AG08395 (cell line): ENCODE data around the gene STAG1.
"Not testable (repeated sequence)": the region's sequence is repeated elsewhere in the genome, so short reads cannot be mapped to it uniquely, and the experiment has no call there.

ENCODE experiments used
- DNase-seq: peaks from one replicate; pipeline ENCODE4 v3.0.0; 2012; ENCODE audit warnings: mixed read lengths, low spot score

STAG1 gene

DNA sequence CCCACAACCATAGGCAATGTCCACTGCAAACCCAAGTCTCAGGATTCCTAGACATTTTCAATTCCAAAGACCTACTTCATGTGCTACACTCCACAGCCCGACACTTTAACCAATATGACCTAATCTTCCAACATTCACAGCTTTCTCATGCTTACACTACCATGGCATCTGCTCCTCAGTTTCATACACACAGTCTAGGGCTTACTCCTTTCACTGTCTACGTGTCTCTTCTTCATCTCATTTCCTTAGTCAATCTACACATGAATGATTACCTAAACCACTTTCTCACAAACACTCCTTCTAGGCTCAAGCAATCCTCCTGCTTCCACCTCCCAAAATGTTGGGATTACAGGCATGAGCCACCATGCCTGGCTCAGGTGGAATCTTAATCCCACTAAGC lies 106.3 kb downstream of the STAG1 start:
- DNase-seq, result no peak

DNA sequence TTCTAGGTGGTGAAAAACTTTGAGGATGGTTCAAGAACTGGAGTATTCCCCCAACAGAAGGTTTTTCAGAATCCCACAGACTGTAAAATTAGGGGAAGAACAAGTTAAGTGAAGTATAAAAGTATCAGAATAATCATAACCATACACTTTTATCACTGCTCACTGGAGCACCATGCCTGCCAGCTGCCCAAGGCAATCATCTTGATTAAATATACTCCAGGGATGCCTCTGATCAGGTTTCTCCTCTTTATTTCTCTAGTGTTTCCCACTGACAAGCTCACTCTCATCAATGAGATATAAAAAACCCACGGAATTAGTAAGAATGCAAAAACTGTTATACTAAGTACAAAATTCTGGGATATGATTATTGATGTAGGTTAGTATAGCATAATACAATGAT lies 108.0 kb downstream of the STAG1 start:
- DNase-seq, result no peak

DNA sequence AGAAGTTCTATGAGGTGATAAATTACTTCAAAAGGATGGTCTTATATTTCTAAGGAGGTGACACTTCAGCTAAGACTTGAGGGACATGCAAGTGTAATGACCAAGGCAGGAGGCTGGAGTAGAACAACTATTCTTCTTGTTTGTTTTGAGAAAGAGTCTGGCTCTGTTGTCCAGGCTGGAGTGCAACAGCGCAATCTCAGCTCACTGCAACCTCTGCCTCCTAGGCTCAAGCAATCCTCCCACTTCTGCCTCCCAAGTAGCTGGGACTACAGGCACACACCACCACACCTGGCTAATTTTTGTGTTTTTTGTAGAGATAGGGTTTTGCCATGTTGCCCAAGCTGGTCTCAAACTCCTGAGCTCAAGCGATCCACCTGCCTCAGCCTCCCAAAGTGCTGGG lies 108.8 kb downstream of the STAG1 start:
- not testable (repeated sequence) for DNase-seq

DNA sequence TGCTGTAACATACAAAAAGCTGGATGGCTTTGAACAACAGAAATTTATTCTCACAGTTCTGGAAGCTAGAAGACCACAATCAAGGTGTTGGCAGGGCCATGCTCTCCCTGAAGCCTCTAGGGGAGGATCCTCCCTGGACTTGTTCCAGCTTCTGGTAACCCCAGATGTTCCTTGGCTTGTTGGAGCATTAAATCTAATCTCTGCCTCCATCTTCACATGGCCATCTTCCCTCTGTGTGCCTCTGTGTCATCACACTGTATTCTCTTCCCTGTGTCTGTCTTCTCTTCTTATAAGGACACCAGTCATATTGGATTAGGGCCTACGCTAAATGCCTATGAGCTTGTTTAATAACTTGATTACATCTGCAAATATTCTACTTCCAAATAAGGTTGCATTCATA lies 109.5 kb downstream of the STAG1 start:
- DNase-seq, result no peak

DNA sequence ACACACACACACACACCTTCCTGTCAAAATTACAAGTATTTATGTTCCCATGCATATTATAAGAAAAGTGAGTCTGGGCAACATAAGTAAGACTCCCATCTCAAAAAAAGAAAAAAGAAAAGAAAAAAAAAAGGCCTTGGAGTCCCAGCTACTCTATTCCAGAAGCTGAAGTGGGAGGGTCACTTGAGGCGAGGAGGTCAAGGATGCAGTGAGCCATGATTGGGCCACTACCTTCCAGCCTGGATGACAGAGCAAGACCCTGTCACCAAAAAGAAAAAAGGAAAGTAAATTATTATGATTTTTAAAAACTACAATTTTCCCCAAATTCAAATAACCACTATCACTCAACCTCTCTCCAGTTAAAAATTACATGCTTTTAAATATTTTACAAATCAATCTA lies 113.1 kb downstream of the STAG1 start:
- DNase-seq, result no peak

DNA sequence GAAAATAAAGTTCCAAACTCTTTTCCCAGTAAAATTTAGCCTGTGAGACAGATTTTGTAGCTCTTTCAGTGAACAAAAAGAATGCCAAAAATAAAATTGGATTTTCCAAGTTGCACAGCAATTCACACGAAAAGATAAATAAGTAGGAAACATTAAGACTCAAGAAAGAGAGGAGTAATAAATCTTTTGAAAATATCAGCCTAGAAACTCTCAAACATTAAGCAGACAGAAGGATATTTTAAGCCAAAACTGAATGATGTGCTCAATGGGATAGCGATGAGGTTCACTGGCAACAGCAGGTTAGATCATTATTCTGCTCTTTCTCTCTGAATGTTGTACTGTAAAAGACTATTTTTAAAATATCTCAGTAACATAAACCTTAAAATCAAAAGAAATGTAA lies 115.0 kb downstream of the STAG1 start:
- no peak for DNase-seq

DNA sequence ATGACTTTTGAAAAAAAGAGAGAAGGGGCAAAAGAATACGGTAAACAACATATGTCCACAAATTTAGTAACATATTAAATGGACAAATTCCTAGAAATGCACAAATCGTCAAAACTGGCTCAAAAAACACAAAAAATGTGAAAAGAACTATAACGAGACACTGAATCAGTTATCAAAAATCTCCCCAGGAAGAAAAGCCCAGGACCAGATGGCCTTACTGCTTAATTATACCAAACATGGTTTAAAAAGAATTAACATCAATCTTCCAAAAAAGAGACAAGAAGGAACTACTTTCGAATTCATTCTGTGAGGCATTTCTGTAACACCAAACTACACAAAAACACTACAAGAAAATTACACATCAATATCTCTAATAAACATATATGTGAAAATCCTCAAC lies 117.4 kb downstream of the STAG1 start:
- no peak for DNase-seq

DNA sequence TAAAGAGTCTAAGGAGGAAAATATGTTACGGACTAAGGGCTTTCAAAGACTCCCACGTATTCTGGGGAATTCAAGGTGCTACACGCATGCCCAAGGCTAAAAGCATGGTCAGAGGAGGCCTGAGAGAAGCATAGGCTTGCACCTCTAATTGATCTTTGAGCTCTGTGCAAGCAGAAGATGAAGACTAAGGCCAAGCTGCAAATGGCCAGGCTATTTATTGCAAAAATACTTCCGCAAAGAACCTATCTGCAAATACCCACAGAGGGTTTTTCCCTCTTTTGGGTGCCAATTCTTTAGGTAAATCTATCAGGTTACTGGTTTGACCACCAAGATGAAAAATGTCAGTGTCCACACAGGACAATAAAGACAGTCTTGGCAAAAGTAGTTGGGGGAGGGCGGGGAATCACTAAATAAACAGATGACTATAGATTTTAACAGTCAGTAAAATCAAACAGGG lies 119.5 kb downstream of the STAG1 start:
- DNase-seq, result no peak

DNA sequence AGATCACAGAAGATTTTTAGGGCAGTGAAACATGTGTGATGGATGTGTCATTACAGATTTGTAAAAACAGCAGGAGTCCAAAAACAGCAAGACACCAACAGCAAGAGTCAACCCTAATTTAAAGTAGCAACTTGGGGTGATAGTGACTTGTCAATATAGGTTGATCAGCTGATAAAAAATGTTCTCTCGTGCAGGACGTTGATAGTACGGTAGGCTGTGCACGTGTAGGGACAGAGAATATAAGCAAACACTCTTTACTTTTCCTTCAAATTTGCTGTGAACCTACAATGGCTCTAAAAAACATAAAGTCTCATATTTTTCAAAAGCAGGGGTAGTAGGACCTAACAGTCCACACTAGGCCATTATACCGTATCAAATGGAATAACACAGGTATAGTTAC lies 120.8 kb downstream of the STAG1 start:
- no peak for DNase-seq

DNA sequence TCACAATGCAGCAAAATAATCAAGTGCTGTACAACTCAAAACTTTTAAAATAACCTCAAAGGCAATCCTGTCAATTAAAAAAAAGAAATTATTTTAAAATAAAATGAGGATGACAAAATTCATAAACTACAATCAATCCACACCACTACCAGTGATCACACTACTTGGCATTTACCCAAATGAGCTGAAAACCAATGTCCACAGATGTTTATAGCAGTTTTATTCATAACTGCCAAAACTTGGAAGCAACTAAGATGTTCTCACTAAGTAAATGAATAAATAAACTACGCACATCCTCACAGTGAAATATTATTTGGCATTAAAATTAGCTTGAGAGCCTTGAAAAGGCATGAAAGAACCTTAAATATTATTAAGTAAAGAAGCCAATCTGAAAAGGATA lies 121.3 kb downstream of the STAG1 start:
- DNase-seq, result no peak

DNA sequence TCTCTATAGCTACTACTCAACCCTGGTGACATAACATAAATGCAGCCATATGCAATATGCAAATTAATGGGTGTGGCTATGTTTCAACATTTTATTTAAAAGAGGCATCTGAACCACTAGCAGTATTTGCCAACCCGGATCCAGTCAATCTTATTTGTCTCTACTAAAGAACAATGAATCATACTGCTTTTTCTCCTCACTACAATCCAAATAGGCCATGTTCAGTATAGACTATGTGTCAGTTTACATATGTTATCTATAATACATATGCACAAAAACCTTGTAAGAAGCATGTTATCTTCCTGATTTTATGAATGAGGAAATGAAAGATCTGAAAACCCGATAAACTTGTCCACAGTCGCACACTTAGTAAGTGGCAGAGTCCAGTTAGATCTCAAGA lies 125.7 kb downstream of the STAG1 start:
- no peak for DNase-seq

DNA sequence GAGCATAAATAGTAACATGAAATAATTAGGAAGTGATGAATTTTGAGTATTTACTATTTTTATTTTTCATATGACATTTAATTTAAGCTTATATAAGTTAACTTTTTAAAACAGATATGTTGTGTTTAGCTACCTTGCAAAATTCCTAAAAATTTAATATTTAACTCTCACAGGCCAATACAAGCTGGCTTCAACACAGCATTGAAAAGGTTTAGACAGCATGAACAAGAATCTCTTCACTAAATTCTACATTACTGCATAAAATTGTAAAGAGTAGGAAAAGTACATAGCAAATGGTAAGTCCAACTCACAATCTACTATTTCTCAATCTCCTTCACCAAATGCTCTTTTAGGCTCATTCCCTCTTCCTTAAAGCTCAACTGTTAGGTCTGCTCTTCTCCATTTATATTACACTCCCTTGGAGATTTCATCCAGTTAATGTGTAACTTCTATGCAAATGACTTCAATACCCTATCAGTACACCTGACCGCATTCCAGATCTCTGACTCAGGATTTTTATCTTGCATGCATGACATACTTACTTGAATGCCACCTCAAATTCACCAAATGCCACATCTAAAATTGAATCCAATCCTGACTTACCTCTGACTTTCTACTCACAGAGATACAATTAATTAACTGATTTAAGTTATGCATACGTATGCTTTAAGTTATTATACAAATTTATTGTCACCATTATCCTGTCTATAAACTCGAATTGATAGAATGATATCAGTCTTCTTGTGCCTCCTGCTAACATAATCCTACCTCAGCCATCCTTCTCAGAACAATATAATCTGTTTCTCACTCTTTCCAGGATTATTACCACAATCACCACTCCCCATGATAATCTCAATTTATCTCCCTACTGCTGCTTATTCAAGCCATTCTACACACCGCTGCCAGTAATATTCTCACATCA lies 127.0 kb downstream of the STAG1 start:
- DNase-seq, result no peak

DNA sequence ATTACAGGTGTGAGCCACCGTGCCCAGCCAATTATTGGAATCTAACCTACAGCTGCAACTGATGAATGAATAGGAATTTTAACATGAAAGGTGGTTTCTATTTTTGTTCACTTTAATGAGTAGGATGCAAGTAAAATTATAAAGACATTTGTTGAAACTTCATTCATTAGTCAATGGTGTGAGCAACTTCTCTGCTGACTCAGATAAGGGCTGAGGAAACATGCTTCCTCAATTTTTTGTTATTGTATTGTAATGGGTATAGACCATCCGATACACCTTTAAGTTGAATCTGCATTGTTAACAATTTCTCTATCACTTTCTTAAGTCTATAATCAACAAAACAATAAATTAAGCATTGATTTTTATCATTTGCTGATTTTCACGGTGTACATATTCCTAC lies 127.8 kb downstream of the STAG1 start:
- no peak for DNase-seq

DNA sequence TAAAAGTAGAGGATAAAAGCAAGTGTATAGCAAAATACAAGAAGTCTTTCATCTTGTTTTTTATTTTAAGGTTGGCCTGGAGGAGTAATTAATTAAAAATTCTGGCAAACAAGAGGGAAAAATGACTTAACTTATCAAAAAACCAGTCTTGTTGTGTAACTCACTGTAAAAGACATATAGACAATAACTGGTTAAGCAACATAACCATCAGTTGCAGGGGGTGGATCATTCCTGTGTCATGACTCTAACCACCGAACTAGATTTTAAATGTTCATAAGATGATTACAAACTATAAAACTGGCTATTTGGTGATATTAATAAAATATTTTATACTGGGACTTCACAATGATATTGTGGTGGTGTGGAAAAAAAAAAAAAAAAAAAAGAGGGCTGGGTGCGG lies 130.6 kb downstream of the STAG1 start:
- peak; percentile 34 for DNase-seq

DNA sequence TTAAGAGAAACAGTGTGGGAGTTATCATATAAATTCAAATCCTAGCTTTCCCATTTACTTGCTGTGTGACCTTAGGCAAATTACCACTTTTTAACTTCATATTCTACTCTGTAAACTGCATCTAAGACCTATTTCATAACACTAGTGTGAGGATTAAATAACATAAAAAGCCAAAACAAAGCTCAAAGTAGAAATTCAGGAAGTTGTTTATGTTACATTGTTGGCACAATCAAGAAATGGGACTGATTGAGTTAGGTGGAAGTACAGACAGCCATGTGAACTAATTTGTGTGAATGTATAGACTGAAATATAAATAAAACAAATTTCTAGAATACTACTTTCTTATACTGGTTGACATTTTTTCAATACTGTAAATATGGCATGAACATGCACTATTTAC lies 131.7 kb downstream of the STAG1 start:
- DNase-seq, result no peak

DNA sequence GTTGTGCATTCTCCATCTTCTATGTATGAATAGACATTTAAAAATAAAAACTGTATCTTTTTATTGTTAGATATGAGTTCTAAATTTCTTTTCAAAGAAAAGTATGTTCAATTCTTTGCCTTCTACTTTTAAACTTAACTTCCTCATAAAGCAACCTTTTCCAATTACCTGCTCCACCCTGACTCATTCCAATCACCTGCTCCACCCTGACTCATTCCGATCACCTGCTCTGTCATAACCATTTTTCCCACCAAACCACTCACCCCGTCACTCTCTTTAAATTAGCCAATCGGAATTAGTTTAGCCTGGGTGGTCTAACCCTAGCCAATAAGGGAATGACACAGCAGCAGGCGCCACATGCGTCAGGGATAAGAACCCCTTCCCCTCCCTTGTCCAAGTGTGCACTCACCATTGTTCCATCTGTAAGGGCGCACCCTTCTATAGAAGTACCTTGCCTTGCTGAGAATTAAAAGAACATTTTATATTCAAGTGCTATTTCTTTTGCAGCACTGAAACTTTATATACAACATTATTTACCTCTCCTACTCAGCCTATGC lies 134.1 kb downstream of the STAG1 start:
- DNase-seq, result not testable (repeated sequence)

DNA sequence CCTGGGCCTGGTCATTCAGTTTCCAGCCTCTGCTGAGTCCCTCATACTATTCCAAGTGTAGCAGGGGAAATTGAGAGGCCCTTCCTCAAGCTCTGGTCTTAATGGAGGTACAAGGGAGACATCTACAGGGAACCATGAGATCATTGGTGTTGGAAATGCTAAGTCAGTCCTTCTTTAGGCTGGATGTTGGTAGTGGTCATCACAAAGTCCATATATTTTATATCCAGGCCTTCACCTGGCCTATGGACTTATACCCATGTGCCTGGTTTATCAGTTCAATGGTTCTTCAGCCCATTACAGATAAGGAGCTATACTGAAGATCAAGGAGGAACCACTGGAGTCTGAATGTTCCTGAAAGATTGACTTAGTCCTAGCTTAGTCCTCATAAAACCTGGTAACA lies 135.0 kb downstream of the STAG1 start:
- no peak for DNase-seq

DNA sequence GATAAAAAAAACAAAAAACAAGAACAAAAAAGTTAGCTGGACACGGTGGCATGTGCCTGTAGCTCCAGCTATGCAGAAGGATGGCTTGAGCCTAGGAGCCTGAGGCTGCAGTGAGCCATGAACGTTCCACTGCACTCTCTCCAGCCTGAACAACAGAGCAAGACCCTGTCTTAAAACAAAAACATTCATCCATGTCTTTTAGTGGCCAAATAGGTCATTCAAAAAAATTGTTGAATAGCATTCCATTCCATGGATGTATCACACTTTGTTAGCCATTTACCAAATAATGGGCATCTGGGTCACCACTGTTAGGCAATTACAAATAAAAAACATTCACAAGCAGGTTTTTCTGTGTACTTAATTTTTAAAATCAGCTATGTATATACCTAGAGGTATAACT lies 139.7 kb downstream of the STAG1 start:
- DNase-seq, result peak; percentile 45

DNA sequence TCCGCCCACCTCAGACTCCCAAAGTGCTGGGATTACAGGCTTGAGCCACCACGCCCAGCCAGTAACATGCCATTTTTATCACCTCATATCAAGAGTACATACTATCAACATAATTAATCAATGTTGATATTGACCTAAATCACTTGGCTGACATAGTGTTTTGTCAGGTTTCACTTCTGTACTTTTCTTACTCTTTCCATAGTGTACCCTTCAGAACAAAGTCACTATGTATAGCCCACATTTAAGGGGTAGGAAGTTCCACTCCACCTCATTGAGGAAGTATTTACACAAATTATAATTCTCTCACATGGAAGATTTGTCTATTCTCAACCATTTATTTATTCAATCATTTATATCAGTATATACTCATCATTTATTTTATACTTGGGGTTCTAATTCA lies 145.2 kb downstream of the STAG1 start:
- DNase-seq, result no peak

DNA sequence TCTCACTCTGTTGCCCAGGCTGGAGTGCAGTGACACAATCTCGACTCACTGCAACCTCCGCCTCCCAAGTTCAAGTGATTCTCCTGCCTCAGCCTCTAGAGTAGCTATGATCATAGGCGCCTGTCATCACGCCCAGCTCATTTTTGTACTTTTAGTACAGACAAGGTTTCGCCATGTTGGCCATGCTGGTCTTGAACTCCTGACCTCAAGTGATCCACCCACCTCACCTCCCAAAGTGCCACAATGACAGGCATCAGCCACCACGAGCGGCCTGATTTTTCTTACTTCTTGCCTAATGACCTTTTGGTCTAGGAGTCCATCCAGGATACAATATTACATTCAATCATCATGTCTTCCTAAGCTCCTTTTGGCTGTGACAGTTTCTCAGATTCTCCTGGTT lies 146.0 kb downstream of the STAG1 start:
- not testable (repeated sequence) for DNase-seq

DNA sequence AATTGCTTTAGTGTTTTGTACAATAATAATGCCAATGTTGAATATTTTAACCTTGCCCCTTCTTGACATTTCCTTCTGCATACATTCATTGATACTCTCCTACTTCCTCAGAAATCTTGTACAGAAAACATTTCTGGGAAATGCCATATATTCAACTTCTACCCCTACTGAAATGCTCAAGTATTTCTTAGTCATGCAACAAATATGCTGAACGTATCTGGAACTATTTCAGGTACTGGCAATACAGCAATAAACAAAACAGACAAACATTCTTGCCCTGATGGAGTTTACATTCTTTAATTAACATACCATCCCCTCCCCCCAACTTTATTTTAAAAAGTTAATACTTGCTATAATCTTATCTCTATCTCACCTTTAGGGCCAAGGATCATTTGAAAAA lies 147.2 kb downstream of the STAG1 start:
- no peak for DNase-seq

DNA sequence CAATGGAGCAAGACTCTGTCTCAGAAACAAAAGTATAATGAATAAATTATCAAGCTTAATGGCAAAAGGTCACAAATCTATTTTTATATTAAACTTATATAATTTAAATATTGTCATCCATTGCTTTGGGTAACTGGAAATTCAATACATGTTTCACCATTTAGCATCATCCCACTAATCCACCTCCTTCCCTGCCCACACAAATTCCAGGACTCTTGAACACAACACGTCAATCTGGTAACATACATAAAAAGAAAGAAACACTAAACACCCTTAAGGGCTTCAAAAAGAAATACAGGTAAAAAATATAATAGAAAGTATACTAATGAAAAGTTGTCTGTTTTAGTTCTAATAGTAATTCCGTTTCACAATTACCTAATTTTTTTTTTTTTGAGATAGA lies 149.4 kb downstream of the STAG1 start:
- DNase-seq, result no peak

DNA sequence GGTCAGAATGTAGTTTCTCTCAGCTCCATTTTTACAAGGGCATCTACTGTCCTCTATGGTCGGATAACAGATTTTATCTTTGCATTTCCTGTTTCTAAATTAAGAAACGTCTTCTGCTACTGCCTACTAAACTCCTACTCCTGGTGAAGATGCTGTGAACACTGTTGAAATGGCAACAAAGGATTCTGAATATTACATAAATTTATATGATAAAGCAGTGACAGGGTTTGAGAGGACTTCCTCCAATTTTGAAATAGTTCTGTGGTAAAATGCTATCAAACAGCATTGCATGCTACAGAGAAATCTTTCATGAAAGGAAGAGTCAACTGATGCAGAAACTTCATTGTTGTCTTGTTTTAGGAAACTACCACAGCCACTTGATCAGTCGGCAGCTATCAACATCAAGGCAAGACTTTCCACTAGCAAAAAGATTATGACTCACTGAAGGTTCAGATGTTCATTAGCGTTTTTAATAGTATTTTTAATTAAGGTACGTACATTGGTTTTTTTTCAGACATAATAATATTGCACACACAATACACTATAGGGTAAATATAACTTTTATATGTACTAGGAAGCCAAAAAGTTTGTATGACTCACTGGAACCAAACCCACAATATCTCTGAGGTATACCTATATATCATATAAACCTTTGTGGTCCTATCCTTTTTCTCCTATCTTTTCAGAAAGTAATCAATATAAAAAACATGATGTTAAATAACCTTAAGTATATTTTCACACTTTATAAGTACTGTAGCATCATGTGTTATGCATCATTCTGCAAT lies 156.1 kb downstream of the STAG1 start:
- DNase-seq, result no peak
